Ramos (cell line): ENCODE results near the gene SMYD3.

ENCODE experiments used
- in situ Hi-C: fragments of 300-500 bp; cut with MboI; formaldehyde crosslinking; loops from one replicate; pipeline ENCODE4 v1.14.3; 2022; ENCODE audit warnings: low sequenced_read_pairs; ENCODE audit not compliant: unreplicated experiment

The SMYD3 gene

GRCh38 chr1:245810181-245810769 lies 696.8 kb downstream of the SMYD3 start:
- in situ Hi-C loops: no loop called here

GRCh38 chr1:245809361-245809760 lies 697.7 kb downstream of the SMYD3 start:
- in situ Hi-C loops: no loop called here

- in situ Hi-C loops: no loop called here
These were observed 698.9 kb downstream of the SMYD3 start for GRCh38 chr1:245807954-245808719.

GRCh38 chr1:245807306-245807705 lies 699.8 kb downstream of the SMYD3 start:
- in situ Hi-C loops: no loop called here

GRCh38 chr1:245805532-245805931 lies 701.5 kb downstream of the SMYD3 start:
- in situ Hi-C loops: no loop called here

- in situ Hi-C loops: no loop called here
These were observed 702.4 kb downstream of the SMYD3 start for GRCh38 chr1:245804696-245805095.

GRCh38 chr1:245803666-245804037 lies 703.4 kb downstream of the SMYD3 start:
- in situ Hi-C loops: no loop called here

- in situ Hi-C loops: no loop called here
These were observed 704.0 kb downstream of the SMYD3 start for GRCh38 chr1:245802941-245803665.

- in situ Hi-C loops: no loop called here
These were observed 706.0 kb downstream of the SMYD3 start for GRCh38 chr1:245800901-245801605.

GRCh38 chr1:245798349-245798711 lies 708.7 kb downstream of the SMYD3 start:
- in situ Hi-C loops: no loop called here

- in situ Hi-C loops: no loop called here
These were observed 709.3 kb downstream of the SMYD3 start for GRCh38 chr1:245797592-245798348.

GRCh38 chr1:245791410-245792312 lies 715.4 kb downstream of the SMYD3 start:
- in situ Hi-C loops: no loop called here

- in situ Hi-C loops: no loop called here
These were observed 716.6 kb downstream of the SMYD3 start for GRCh38 chr1:245790441-245790840.

- in situ Hi-C loops: no loop called here
These were observed 718.2 kb downstream of the SMYD3 start for GRCh38 chr1:245788886-245789285.

GRCh38 chr1:245788269-245788668 lies 718.8 kb downstream of the SMYD3 start:
- in situ Hi-C loops: no loop called here

- in situ Hi-C loops: no loop called here
These were observed 720.1 kb downstream of the SMYD3 start for GRCh38 chr1:245786948-245787347.

- in situ Hi-C loops: no loop called here
These were observed 727.0 kb downstream of the SMYD3 start for GRCh38 chr1:245779797-245780755.

- in situ Hi-C loops: no loop called here
These were observed 729.3 kb downstream of the SMYD3 start for GRCh38 chr1:245777752-245778151.
